ENCODE measurements around the gene LLGL2.
A peak's percentile ranks its signal among the peaks of the same experiment; 100 is the strongest.

LLGL2 gene

GRCh38 chr17:75521951-75522727 is 3.4 kb upstream of the LLGL2 start:
- DNase-seq (ENCODE audit: low read depth in 2 of 2): no peak

DNA sequence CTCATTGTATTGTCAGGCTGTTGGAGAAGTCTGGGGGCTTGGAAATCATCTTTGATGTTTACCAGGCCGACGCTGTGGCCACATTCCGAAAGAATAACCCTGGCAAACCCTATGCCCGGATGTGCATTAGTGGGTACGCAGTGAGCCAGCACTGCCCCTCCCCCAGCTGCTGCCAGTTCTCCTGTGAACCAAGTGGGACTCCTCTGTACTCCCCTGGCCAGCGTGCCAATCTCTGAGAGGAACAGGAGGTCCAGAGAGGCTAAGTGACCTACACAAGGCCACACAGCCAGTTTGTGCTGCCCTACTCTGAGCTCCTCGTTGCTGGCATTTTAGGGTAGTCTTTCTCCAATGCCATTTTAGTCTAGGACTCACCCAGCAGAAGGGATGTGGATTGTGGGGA is 1.9 kb upstream of the LLGL2 start:
- DNase-seq (ENCODE audit: low read depth in 2 of 2): no peak

GRCh38 chr17:75524269-75524969 is 1.1 kb upstream of the LLGL2 start:
- DNase-seq (ENCODE audit: low read depth in 2 of 2): no peak

DNA sequence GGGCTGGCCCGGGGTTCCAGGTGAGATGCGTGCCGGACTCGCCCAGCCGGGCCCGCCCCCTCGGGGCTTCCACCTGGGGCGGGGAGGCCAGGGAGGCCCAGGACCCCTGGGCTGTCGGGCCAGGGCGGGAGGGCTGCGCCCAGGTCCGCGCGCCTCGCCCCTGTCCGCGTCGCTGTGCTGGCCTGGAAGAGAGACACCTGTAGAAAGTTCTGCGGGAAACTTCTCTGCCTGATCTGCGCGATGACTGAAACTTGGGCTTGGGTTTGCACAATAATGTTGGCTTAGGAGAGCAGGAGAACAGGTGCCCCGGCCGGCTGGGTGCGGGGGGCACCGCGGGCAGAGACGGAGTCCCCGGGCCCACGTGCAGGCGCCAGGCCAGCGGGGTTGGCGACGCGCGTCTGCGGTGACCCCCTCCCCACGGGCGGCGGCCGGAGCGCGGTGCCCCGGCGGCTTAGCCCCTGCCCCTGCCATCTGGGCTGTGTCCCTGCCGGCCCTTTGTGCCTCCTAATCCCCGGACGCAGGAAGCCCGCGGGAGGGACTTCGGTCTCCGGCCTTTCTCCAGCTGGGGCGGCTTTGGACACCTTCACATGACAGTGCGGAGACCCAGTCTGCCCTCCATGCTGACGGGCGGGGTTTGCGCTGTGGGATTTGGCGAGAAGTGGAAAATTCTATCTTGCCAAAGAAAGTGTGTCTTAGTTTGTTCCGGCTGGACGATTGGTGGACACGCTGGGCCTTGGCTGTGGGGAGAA is 483 bp downstream of the LLGL2 start:
- DNase-seq (ENCODE audit: low read depth in 2 of 2): no peak

DNA sequence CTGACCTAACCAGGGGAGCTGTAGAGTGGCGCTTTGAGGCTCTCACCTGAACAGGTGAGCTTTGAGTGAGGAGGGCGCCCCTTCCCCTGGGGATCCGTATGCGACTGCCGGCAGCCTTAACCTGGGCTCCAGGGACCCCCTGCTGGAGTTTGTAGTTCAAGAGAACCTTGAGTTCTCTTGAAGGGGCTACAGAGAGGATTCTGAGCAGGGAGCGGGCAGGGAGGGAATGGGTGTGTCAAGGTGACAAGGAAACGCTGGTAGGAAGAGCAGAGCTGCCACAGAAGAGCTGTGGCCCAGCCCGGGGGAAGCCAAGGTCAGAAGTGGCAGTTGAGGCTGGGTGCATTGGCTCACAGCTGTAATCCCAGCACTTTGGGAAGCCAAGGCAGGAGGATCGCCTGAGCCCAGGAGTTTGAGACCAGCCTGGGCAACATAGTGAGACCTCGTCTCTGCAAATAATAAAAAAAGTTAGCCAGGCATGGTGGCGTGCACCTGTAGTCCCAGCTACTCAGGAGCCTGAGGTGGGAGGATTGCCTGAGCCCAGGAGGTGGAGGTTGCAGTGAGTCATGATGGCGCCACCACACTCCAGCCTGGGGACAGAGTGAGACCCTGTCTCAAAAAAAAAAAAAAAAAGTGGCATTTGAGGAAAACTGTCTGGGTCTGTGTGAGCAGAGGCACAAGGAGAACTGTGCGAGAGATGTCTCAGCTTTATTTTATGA is 1.2 kb downstream of the LLGL2 start:
- DNase-seq (ENCODE audit: low read depth in 2 of 2): no peak

DNA sequence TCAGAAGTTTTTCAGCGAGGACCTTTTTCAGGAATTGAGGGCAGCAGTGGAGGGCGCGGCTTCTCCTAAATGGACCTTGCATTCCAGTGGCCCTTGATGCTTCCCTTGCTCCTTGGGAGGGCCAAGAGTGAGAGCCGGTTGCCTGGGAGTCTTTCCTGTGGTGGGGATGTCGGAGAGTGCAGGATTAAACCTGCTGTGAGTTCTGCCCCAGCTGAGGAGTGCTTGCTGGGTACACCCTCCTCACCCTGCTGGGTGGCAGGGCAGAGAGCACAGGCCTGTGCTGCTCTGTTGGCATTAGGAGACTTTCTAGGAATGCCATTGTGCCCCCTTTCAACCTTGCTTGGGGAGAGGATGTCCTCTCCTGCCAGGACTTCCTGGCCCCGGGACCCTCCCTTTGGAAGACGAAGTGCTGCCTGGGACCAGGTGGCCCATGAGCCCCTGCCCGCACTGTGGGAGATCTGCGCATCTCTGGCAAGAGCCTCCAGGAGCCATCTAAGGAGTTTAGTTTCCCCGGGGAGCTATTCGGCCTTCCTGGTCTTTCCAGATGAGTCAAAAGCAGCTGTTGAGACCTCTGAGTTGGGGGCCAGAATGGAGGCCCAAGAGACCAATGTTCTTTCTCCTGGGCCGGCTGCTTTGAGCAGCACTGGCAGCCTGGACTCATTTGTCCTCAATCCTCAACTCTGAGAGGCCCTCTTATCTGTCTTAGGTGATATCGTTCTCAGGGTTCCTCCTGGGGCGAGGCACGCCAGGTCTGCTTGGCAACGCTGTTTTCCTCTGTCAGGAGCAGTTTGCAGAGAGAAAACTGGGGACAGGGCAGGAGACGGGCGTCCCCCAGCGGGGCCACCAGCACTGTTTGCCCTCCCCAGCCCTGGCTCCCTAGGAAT is 5.6 kb downstream of the LLGL2 start:
- no peak for DNase-seq (ENCODE audit: low read depth in 2 of 2)

DNA sequence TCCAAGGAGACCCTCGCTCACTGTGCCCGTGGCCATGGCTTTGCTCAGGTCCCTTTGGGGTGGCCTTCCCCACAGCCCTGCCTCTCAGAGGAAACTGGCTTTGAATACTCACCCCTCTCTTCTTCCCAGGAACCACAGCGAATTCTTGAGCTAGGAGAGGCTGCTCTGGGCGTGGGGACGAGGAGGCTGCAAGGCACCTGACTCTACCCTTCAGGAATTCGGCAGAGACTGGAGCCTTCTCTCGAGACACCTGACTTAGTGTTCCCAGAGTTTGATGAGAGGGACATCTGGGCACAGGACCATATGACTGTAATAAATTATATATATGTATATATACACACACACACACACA is 6.2 kb downstream of the LLGL2 start:
- no peak for DNase-seq (ENCODE audit: low read depth in 2 of 2)

GRCh38 chr17:75535119-75535537 is 9.6 kb downstream of the LLGL2 start:
- peak in 1 of 2 donors; percentile 29 for DNase-seq (ENCODE audit: low read depth in 2 of 2)

DNA sequence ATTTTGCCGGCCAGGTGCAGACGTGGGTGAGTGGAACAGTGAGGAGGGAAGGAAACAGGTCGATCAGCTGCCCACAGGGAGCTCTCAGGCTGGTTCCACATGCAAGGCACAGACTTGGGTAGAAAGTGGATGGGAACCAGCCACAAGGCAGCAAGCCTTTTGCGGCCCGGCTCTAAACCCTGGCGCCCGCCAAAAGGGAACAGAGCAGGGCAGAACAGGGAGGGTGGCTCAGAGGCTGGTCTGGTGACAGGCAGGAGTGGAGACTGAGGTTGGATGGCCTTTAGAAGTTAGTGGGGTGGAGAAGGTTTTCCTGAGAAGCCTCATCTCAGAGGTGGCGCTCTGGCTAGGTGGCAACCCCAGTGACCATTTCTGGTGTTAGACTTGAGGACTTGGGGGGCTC is 10.4 kb downstream of the LLGL2 start:
- no peak for DNase-seq (ENCODE audit: low read depth in 2 of 2)

DNA sequence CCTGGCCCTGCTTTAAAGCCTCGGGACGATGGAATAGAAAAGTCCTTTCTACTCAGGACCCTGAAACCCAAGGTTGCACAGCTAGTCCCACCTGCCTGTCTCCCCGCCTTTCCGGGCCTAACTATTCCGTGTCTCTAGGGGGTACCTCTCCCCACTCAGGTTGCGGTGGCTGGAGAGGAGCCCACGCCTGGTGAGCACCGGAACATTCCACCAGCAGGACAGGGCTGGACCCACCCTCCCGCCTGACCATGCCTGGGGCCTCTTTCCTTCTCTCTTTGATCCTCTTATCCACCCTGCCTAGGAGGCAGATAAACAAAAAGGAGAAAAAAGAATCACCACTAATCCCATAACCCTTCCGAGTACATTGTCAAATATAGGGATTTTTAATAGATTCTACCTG is 10.9 kb downstream of the LLGL2 start:
- DNase-seq (ENCODE audit: low read depth in 2 of 2): no peak

DNA sequence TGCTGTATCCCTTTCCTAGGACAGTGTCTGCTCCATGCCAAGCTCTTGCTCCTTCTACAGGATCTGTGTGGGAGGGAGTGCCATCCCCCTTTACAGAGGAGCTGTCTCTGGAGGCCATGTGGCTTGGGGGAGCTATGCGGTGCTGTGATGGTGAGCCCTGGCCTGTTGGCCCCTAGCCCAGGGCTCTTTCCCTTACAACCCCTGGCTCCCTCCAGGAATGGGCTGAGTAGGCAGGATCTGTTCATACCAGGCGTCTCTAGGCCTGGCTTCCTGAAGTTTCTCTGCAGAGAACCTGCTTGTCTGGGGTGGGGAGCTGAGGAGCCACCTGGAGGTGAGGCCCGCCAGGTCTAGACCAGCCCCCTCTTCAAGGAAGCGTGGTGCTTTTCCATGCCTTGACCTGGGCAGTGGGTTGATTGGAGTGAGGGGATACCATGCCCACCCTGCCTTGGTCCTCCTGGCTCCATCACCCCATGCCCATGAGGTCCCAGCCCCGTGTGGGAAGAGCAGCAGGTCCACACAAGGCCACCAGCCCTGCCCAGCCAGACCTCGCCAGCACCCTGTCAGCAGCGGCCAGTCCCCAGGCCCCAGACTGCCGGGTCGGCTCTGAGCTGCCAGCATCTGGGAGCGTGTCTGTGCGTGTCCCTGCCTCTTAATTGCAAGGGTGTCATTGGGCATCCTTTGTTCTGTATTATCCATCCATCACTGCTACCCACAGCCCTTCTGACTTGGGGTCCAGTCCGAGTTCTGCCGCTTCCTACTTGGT is 14.7 kb downstream of the LLGL2 start:
- no peak for DNase-seq (ENCODE audit: low read depth in 2 of 2)

- no peak for DNase-seq (ENCODE audit: low read depth in 2 of 2)
These were observed 15.5 kb downstream of the LLGL2 start for GRCh38 chr17:75540923-75541503.

DNA sequence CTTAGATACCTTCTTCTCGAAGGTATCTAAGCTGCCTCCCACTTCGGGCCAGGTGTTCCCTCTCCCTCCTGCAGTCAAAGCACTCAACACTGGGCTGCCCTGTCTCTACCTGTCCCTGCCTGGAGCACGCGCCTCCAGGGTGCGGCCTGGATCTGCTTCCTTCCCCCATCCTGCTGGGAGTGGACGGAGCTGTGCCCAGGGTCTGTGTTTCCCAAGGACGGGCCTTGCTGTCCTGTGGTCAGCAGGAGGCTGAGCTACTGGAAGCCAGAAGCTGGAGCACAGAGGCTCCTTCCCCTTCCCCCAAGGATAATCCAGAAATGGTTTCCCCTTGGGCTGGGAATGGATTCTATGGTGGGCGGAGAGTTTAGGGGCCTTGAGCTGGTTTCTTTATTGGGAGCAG is 16.7 kb downstream of the LLGL2 start:
- DNase-seq (ENCODE audit: low read depth in 2 of 2): no peak

DNA sequence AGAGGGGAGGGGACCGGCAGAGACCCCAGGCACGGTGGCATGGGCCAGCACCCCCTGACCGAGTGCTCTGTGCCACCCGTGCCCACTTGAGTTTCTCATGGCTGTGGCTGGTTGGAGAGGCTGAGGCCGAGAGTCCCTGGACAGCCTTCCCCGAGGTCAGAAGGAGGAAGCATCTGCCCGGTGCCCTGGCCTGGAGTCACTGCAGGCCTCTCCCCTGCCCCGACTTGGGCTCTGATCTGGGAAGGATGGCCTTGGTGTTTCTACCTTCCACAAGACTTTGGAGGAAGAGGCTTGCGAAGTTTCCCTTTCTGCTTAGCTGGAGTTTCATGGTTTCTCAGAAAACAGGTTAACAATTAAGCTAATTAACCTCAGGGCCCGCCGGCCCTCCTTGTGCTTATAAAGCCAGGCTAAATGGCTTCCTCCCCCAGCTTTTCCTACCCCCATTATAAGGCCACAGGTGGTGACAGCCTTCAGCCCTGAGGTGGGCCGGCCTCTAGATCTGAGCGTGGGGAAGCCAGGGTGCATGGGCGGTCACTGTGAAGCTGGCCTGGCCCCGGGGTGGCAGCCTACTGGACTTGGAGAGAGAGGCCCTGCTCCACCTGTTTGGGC is 17.3 kb downstream of the LLGL2 start:
- no peak for DNase-seq (ENCODE audit: low read depth in 2 of 2)

DNA sequence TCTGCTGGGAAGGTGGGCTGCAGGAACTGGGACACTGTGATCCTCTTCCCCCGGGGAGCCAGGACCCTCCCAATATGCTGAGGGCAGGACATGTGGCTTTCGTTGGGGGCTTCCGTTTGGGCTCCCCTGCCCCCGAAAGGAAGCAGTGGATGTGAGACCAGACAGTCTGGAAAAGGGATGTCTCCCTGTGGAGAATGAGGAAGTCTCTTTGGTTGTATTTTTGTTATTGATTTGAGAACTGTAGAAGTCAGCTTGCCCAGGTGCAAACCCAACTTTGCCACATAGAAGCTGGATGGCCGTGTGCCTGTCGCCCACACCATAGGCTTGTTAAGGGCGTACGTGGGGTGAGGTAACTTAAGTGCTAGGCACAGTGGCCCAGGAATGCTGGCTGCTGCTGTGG is 18.8 kb downstream of the LLGL2 start:
- DNase-seq (ENCODE audit: low read depth in 2 of 2): no peak

- no peak for DNase-seq (ENCODE audit: low read depth in 2 of 2)
These were observed 20.7 kb downstream of the LLGL2 start for GRCh38 chr17:75546181-75546580.

DNA sequence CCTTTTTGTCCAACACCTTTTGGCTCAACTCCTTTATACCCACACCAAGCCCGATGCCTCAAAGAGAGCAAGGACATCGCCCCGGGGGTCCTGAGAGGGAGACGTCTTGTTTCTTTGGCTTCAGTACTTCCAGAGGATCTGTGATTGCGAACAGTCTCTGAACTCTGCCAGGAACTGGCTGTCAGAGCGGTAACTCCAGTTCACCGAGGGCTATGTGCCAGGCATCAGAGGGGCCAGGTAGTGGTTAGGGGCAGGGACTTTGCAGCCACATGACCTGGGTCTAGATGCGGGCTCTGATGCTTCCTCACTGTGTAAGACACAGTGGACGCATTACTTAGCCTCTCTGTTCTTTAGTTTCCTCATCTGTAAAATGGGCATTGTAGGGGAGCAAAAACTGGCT is 21.6 kb downstream of the LLGL2 start:
- DNase-seq (ENCODE audit: low read depth in 2 of 2): no peak

DNA sequence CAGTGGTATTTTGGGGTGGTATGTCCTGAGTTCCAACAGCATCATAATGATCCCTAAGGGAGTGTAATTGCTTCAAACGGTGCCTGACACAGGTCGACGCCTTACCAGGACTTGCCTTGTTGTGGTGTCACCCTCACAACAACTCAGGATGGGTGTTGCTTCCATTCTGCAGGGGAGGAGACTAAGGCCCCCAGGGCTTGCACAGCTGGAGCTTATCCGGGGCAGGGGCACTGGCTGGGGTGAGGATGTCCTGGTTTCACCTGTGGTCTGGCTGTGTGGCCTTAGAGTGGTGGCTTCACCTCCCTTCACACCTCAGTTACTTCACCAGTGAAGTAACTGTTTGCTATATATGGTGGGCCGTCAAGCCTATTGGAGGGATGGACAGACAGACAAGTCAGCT is 23.3 kb downstream of the LLGL2 start:
- no peak for DNase-seq (ENCODE audit: low read depth in 2 of 2)

- DNase-seq (ENCODE audit: low read depth in 2 of 2): no peak
These were observed 24.0 kb downstream of the LLGL2 start for GRCh38 chr17:75549246-75550138.

Measured in stimulated activated CD8-positive, alpha-beta memory T cell treated with anti-CD3 and anti-CD28 coated beads, Interleukin-2, amount 100 ng/mL, for 1 hour (primary cell).